ENCODE measurements around the gene ADI1.

The ADI1 gene

DNA sequence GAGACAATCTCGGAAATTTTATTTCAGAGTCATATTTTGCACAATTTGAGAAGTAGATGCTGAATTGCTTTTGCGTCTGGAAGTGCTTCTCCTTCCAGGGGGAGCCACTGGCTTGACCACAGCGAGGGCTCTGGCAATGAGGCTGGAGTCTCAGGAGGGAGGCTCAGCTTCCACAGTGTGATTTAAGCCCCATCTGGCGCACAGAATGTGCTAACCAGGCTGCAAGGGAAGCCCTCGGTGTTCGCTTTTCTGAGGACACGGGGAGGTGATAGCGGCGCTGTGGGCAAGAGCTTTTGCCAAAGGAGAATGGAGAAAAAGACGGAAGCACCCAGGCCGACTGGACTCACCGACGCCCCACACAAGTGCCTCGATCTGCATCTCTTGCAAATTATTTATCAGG is 52.4 kb downstream of the ADI1 start:
- Mint-ChIP-seq H3K27me3 (no peaks in the 10 kb centered on the region), H3K4me3 (no peak overlapping the region), H3K9me3 (no peaks in the 10 kb centered on the region), H3K27ac (no peak overlapping the region), H3K4me1 (peaks cover 2% of the 10 kb centered on the region)
- ATAC-seq (no peak), DNase-seq (no peak)

DNA sequence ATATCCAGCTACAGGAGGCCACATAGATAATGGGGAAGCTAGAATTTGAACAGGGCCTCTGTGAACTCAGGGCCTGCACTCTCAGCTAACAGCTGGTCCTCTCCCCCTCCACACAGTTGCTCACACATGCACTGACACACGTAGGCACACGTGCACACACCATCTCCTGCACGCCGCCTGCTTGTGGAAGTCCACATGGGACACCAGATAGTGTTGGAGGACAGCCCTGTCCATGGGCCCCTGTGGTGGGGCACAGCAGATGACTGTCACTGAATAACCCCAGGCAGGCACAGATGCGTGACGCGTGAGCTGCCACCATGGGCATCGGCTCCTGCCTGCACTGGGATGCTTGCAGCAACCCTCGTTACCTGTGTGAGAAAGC is 52.9 kb downstream of the ADI1 start:
- DNase-seq (no peak), ATAC-seq (no peak)
- Mint-ChIP-seq H3K27ac (no peak overlapping the region), H3K27me3 (no peaks in the 10 kb centered on the region), H3K4me1 (peaks cover 7% of the 10 kb centered on the region), H3K4me3 (no peak overlapping the region), H3K9me3 (no peaks in the 10 kb centered on the region)

DNA sequence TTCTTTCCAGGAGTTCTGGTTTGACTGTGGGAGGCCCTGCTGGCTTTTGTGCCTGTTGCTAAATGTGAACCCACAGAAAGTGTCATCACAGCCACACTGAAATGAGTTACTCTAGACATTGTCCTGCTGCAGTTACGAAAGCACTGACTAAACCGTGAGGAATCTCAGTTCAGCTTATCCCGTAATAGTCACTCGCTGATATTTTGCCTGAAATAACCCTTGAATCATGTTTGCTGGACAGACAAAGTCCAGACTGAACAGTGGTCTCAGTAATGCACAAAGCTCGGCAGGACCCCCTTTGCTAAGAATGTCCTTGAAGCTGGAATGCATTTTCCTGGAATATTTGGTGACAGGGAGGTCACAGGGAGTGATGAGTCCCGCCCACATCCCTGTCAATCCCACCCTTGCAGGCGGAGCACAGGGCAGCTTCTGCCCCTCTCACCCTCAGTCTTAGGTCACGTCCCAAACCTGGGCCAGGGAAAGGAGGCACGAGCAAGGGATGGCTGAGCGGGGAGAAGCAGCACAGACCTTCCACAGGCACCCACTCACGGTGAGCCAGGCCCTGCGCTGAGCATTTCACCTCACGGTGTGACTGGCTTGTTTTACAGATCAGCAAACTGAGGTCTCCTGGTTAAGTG is 53.4 kb downstream of the ADI1 start:
- Mint-ChIP-seq H3K27me3 (no peaks in the 10 kb centered on the region), H3K9me3 (no peaks in the 10 kb centered on the region), H3K4me1 (peaks cover 12% of the 10 kb centered on the region), H3K4me3 (no peak overlapping the region), H3K27ac (no peak overlapping the region)
- DNase-seq (no peak), ATAC-seq (no peak)

DNA sequence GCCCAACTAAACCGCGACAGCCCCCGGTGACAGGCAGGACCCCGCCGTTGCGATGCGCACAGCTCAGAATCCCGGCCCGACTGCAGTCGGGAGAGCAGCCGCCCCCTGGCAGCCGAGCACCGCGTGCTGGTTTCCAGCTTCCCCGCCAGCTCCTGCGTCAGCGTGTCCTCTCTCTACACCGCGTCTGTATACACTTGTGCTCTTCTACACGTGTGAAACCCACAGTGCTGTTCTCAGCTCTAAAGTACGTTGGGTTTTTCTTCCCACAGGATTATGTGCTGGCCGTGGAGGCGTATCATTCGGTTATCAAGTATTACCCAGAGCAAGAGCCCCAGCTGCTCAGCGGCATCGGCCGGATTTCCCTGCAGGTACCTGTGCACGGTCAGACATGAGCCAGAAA is 54.0 kb downstream of the ADI1 start:
- Mint-ChIP-seq H3K9me3 (no peaks in the 10 kb centered on the region), H3K27ac (no peak overlapping the region), H3K27me3 (no peaks in the 10 kb centered on the region), H3K4me1 (peaks cover 14% of the 10 kb centered on the region), H3K4me3 (no peak overlapping the region)
- ATAC-seq (no peak), DNase-seq (no peak)

DNA sequence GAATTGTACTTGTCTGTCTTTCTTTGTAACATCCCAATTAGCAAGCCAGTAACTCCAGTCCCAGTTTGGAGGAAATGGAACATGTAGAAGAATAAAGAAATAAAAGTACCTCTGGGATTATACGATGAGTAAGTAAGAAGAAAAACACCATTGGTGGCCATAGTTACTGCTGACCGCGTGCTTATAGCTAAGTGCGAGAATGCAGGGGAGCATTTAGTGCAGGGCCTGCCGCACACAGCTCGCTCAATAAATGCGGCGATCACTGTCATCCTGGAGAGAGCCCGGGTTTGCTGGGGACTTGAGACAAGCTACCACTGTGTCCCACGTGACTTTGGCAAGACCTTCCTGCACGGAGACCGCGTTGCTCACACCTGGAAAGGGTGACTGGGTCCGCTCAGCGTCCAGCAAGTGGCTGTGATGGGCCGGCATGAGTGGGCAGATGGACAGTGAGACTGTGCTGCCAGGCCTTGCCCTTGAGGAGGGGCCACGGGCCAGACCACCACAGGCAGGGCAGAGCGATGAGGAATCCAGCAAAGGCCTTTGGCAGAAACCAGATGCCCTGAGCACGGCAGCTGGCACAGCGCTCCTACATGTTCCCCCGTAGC is 54.8 kb downstream of the ADI1 start:
- DNase-seq = no peak
- Mint-ChIP-seq H3K9me3 (no peaks in the 10 kb centered on the region), H3K4me3 (no peak overlapping the region), H3K27me3 (no peaks in the 10 kb centered on the region), H3K27ac (peak overlapping the region in 1 of 2 donors; percentile 27), H3K4me1 (peaks cover 14% of the 10 kb centered on the region)
- no peak for ATAC-seq

DNA sequence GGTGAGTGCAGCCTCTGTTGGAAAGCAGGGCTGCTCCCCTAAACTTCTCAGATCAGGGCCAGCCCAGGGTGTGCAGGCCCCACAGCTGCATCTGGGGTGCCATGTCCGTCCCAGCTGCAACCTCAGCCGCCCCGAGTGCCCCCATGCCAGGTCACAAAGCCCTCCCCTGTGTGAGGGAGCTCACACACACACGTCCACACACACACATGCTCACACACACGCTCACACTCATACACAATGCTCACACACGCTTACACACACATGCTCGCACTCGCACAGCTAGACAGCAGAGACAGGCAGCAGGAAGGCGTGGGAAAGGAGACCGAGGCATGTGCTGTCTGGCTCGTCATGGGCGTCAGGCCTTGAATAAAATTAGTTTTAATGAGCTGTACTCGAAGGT is 55.4 kb downstream of the ADI1 start:
- H3K27ac Mint-ChIP-seq = peak overlapping the region in 1 of 2 donors; percentile 35
- ATAC-seq (no peak), DNase-seq (no peak)
- peaks cover 14% of the 10 kb centered on the region for H3K4me1 Mint-ChIP-seq
- no peaks in the 10 kb centered on the region for H3K27me3 Mint-ChIP-seq
- H3K9me3 Mint-ChIP-seq = no peaks in the 10 kb centered on the region
- H3K4me3 Mint-ChIP-seq = no peak overlapping the region

DNA sequence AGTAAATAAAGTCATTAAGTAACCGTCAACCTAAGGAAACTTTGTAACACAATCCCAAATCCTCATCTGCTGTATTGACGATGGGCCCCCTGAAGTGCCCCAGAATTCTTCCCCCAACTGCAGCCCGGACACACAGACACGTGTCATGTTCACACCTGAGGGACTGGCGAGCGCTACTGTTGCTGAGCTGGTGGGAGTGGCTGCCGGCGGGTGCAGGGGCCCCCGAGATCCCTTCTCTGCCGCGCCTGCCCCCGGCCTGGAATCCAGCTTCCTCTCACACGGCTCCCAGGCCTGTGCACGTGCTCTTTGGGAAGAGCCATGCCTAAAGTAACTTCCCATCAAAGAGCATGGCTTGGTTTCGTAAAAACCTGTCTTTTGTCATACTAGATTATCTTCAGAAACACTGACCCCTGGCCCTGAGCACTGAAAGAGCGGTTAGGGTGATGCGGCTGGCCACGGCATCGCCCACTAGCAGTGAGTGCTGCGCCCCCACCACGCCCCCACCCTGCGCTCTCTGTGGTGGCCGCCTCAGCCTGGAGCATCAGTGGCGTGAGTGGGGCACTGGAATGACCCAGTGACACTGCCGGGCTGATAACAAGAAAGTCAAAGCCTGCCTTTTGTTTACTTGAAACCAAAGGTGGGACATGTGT is 56.0 kb downstream of the ADI1 start:
- Mint-ChIP-seq H3K27ac (no peak overlapping the region), H3K4me3 (no peak overlapping the region), H3K9me3 (no peaks in the 10 kb centered on the region), H3K27me3 (no peaks in the 10 kb centered on the region), H3K4me1 (peaks cover 14% of the 10 kb centered on the region)
- ATAC-seq = no peak
- DNase-seq = no peak

DNA sequence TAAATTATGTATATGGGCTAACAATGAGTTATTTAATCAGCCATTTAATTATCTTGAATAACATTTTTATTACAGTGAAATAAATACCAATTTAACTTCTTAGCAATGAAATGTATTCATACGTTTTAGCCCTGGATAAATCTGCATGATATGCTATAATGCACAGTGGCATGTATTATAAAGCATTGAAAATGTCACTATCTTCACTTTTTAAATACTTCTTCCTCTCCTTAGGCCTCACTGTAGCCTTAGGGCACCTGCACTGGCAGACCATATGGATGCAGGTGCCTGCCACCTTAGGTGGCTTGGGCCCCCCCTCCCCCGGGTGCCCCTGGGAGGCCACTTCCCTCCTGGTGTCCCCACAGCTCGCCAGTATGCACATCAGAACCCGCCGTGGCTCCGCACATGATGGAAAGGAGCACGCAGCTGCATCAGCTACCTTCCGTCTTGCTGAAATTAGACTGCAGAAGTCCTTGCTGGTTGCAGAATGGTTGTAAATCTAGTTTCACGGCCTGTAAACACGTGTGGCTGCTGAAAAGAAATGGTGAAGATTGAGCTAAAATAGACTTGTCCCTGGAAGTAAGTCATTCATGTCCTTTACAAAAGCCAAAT is 56.7 kb downstream of the ADI1 start:
- Mint-ChIP-seq H3K4me1 (peaks cover 14% of the 10 kb centered on the region), H3K4me3 (no peak overlapping the region), H3K9me3 (no peaks in the 10 kb centered on the region), H3K27ac (no peak overlapping the region), H3K27me3 (no peaks in the 10 kb centered on the region)
- ATAC-seq (no peak), DNase-seq (no peak)

DNA sequence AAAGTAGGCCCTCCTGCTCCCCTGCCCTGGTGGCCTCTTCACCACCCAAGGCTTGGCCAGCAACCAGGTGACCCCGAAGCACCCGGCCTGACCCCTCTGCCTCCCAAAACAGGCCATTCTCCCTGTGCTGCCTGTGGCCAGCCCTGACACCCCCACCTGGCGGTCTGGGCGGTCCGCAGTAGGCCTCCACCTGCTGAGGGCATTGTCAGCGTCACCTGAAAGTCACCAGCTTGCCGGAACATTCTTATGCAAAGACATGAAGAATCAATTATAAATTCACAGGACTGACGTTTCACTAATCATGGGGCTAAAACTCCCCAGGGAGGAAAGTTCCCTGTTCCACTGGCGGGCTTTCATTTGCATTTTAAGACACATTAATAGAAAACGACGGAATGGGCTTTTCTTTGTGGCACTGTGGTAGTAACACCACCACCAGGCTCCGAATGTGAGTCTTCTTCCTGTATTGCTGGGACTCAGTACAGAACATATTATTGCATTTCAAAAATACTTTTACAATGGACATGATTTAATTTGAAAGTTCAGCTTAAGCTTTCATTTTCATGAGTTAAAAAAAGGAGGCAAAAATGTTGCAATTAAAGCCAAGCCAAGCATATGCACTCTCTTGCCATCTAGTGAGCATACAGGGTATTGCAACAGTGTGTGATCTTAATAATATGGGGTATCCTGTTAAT is 57.4 kb downstream of the ADI1 start:
- peak; percentile 40 for ATAC-seq
- DNase-seq = peak in 1 of 2 donors; percentile 37
- Mint-ChIP-seq H3K27me3 (no peaks in the 10 kb centered on the region), H3K4me1 (peaks cover 14% of the 10 kb centered on the region), H3K4me3 (no peak overlapping the region), H3K27ac (peak overlapping the region; percentile 88 to 93), H3K9me3 (no peaks in the 10 kb centered on the region)

DNA sequence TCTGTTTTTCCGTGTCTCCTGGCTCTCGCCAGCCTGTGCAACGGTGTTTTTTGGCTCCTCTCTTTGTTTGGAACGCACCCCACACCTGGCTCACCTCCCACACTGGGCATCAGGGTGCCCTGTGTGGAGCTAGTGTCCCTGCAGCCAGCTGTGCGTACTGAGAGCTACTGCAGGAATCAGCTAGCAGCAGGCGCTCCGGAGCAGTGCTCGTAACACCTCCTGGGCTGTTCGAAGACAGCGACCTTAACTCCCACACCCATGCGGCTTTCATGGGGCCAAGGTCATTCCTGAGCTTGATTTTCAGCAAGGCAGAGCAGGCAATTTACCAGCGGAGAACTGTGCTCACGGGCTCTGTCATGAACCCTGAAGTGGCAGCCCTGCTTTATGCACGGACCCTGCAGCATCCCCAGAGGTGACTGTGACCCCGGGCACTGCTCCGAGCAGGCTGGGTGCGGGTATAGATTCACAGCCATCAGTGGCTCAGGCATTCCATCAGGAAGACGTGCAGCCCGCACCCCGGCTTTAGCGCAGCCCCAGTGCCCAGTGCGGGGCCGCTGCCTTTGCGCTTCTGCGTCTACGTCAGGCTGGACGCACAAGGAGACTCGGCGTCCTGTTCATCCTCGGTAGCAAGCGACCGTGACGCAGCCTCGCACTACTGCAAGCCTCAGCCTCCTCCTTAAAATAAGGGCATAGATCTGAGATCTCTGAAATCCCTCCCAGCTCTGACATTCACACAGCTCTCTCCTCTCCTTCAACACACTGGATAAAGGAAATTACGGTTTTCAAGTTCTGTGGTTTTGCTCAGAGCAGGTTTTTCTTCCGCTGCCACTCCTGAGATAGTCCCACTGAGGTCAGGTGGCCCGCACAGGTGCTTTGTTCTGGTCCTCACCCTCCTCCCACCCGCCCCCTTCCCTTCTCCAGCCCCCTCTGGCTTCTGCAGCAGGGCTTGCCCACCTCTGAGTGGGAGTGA is 58.2 kb downstream of the ADI1 start:
- Mint-ChIP-seq H3K4me1 (peaks cover 14% of the 10 kb centered on the region), H3K27me3 (no peaks in the 10 kb centered on the region), H3K27ac (peak overlapping the region in 1 of 2 donors; percentile 80), H3K9me3 (no peaks in the 10 kb centered on the region), H3K4me3 (no peak overlapping the region)
- DNase-seq (no peak), ATAC-seq (peak; percentile 26)

DNA sequence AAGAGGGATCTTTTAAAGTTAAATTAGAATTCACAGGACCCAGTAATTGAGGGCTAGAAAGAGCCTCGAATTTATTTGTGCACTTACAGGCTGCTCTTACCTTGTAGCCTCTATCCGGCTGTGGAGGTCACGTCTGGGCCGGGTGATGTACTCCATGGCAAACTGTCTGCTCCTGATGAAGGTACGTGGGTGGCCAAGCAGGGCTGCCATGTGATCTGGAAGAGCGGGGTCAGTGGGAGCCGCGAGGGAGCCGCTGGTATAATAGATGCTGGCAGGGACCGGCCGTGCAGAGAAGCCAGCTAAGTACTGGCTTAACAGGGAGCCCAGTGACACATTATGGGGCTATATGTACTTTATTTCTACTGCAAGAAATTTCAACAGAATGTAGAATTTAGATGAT is 59.2 kb downstream of the ADI1 start:
- H3K27ac Mint-ChIP-seq = peak overlapping the region in 1 of 2 donors; percentile 80
- H3K9me3 Mint-ChIP-seq = no peaks in the 10 kb centered on the region
- no peaks in the 10 kb centered on the region for H3K27me3 Mint-ChIP-seq
- ATAC-seq = no peak
- no peak for DNase-seq
- peaks cover 14% of the 10 kb centered on the region for H3K4me1 Mint-ChIP-seq
- H3K4me3 Mint-ChIP-seq = no peak overlapping the region

DNA sequence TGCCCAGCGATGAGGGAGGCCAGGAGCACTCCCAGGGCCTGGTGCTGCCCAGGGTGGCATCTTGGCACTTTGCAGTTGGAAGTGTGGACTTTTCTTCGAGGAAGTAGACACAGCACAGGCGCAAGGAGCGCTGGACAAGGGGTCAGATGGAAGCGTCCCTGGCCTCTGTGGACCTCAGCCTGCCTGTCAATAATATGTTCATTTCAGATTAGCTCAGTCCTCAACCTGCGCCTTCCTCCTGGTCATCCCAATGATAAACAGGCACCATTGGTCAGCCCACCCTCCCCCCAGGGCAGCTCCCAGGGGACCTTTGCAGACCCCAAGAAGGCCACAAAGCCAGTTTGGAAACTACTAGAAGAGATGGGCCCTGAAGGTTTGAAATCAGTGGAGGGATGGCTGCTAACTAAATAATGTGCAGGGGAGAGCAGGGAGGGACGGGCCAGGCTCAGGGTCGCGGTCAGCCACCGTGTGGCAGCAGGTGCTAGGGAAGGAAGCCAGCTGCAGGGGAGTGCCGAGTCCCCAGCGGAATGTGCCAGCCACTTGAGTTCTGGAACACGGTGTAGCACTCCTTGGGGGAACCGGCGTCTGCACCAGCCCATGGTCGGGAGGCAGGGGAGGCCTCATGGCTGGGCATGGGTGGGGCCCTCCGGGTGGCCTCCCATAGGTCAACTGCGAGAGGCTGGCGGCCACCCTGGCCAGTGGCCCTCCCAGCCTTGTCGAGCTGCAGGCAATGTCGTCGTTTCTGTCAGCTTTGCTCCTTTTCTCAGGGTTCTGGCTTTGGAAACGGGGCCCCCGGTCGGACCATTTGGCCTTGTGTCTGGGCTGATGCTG is 59.9 kb downstream of the ADI1 start:
- DNase-seq (no peak), ATAC-seq (peak; percentile 25)
- no peak overlapping the region for H3K4me3 Mint-ChIP-seq
- no peaks in the 10 kb centered on the region for H3K9me3 Mint-ChIP-seq
- no peak overlapping the region for H3K27ac Mint-ChIP-seq
- no peaks in the 10 kb centered on the region for H3K27me3 Mint-ChIP-seq
- H3K4me1 Mint-ChIP-seq = peaks cover 14% of the 10 kb centered on the region

DNA sequence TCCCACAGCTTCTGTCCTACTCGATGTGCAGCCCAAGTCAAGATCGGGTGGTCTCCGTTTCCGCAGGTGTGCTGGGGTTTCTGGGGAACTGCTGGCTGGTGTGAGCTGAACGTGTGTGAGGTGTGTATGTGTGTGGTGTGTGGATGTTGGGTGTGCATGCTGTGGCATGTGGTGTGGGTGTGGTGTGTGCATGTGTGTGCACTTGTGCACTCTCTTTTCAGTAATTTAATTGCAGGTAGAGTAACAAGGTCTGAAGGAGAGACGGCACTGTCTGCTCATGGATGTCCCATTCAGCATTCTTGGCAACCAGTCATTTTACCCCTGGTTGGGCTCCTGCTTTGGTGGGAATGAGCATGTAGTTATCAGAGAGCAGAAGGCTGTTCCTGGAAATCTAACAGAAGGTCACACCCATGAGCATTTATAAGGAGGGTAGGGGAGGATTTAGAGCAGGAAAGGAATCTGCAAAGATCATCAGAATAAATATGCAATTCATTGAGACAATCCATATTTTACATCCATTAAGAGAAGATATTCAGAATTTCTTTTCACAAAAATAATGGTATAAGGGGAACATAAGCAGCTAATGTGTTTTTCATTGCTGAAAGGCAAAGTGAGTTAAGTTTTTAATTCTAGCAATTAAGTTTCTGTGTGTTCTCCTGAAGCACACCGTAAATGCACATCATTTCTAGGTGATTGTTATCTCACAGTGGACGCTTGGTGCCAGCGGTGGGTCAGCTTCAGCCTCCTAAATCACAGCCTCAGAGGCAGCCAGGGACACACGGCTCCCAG is 60.7 kb downstream of the ADI1 start:
- DNase-seq = no peak
- Mint-ChIP-seq H3K27me3 (no peaks in the 10 kb centered on the region), H3K9me3 (no peaks in the 10 kb centered on the region), H3K4me1 (peaks cover 14% of the 10 kb centered on the region), H3K4me3 (no peak overlapping the region), H3K27ac (no peak overlapping the region)
- ATAC-seq = no peak

All from stimulated activated naive CD8-positive, alpha-beta T cell treated with anti-CD3 and anti-CD28 coated beads, Interleukin-15, amount 100 ng/mL, for 72 hours (primary cell).